DOHH2 (cell line): Measurements from ENCODE around the gene SLIRP.
A peak's percentile ranks its signal among the peaks of the same experiment; 100 is the strongest.

Experiments
- H3F3A ChIP-seq: fragments of 200-600 bp; sonication (generic), shearing (Covaris generic); 2 replicates; pipeline ENCODE4 v1.6.0; 2016; ENCODE audit warnings: antibody characterized with exemption, mild to moderate bottlenecking; ENCODE audit not compliant: control insufficient read depth, insufficient read depth
- H3K27ac ChIP-seq: fragments of 200-600 bp; sonication (generic); 2 replicates; pipeline ENCODE4 v1.5.1; 2014; ENCODE audit warnings: low read depth, mild to moderate bottlenecking, low read length, moderate library complexity
- H3K27me3 ChIP-seq: fragments of 200-600 bp; sonication (generic); 2 replicates; pipeline ENCODE4 v1.6.1; 2014; ENCODE audit warnings: mild to moderate bottlenecking, low read length, mixed read lengths; ENCODE audit not compliant: control insufficient read depth
- H3K36me3 ChIP-seq: fragments of 200-600 bp; sonication (generic); 2 replicates; pipeline ENCODE4 v1.6.1; 2014; ENCODE audit warnings: mild to moderate bottlenecking, low read length, moderate library complexity, mixed read lengths; ENCODE audit not compliant: control insufficient read depth
- H3K4me1 ChIP-seq: fragments of 200-600 bp; sonication (generic); 2 replicates; pipeline ENCODE4 v1.6.1; 2014; ENCODE audit warnings: mild to moderate bottlenecking, low read length, mixed read lengths; ENCODE audit not compliant: control insufficient read depth
- H3K4me2 ChIP-seq: fragments of 200-600 bp; sonication (generic); 2 replicates; pipeline ENCODE4 v1.6.0; 2014; ENCODE audit warnings: mild to moderate bottlenecking, low read length, moderate library complexity
- H3K4me3 ChIP-seq: fragments of 200-600 bp; sonication (generic); 2 replicates; pipeline ENCODE4 v1.5.1; 2014; ENCODE audit warnings: mild to moderate bottlenecking, low read length, mixed read lengths
- H3K79me2 ChIP-seq: fragments of 200-600 bp; sonication (generic); 2 replicates; pipeline ENCODE4 v1.6.1; 2014; ENCODE audit warnings: mild to moderate bottlenecking, low read length, mixed read lengths; ENCODE audit not compliant: control insufficient read depth
- H3K9me2 ChIP-seq: fragments of 200-600 bp; sonication (generic); replicated peaks from 2 replicates; pipeline ENCODE4 v1.6.1; 2014; ENCODE audit warnings: mild to moderate bottlenecking, low read length, mixed read lengths; ENCODE audit not compliant: control insufficient read depth
- H3K9me3 ChIP-seq: fragments of 200-600 bp; sonication (generic); 2 replicates; pipeline ENCODE4 v1.6.1; 2014; ENCODE audit warnings: antibody characterized with exemption, low read length, mixed read lengths; ENCODE audit not compliant: control insufficient read depth, insufficient read depth
- H4K20me1 ChIP-seq: fragments of 200-600 bp; sonication (generic); 2 replicates; pipeline ENCODE4 v1.6.0; 2014; ENCODE audit warnings: low read depth, mild to moderate bottlenecking, antibody characterized with exemption, low read length, moderate library complexity; ENCODE audit not compliant: control insufficient read depth, insufficient read depth
- CTCF ChIP-seq: fragments of 200-600 bp; sonication (generic); IDR thresholded peaks from one replicate; pipeline ENCODE4 v1.5.1; 2014; ENCODE audit warnings: antibody characterized with exemption, mild to moderate bottlenecking, low read depth, low read length; ENCODE audit not compliant: poor library complexity, severe bottlenecking
- EZH2phosphoT487 ChIP-seq: fragments of 200-600 bp; sonication (generic); IDR thresholded peaks from 2 replicates; pipeline ENCODE4 v1.6.1; 2017; ENCODE audit warnings: borderline replicate concordance, mild to moderate bottlenecking, antibody characterized with exemption, low read length, moderate library complexity, mixed read lengths

The SLIRP gene

GRCh38 chr14:77710364-77710763 is 2.5 kb downstream of the SLIRP start:
- peaks cover 94% of the 10 kb centered on the region for H3K79me2 ChIP-seq
- peak overlapping the region; percentile 62 for H3K4me2 ChIP-seq
- no peak overlapping the region for H3K27ac ChIP-seq
- peaks cover 22% of the 10 kb centered on the region; the same call in 1 of the 2 replicates for H4K20me1 ChIP-seq
- TF ChIP-seq CTCF (no peak), EZH2phosphoT487 (no peak)
- H3F3A ChIP-seq: peaks cover 7% of the 10 kb centered on the region; the same call in 1 of the 2 replicates
- no peaks in the 10 kb centered on the region for H3K27me3 ChIP-seq
- peak overlapping the region; percentile 97 for H3K4me3 ChIP-seq
- no peaks in the 10 kb centered on the region for H3K9me3 ChIP-seq
- H3K4me1 ChIP-seq: peaks cover 30% of the 10 kb centered on the region
- H3K36me3 ChIP-seq: peaks cover 74% of the 10 kb centered on the region
- no peaks in the 10 kb centered on the region for H3K9me2 ChIP-seq

- Histone ChIP-seq H3K27ac (no peak overlapping the region), H3K36me3 (peaks cover 87% of the 10 kb centered on the region)
Observed at GRCh38 chr14:77714926-77715325, 7.0 kb downstream of the SLIRP start.

GRCh38 chr14:77717608-77718305 is 9.9 kb downstream of the SLIRP start:
- Histone ChIP-seq H4K20me1 (no peaks in the 10 kb centered on the region), H3K36me3 (peaks cover 89% of the 10 kb centered on the region), H3K27me3 (no peaks in the 10 kb centered on the region), H3K79me2 (peaks cover 25% of the 10 kb centered on the region), H3K9me3 (no peaks in the 10 kb centered on the region), H3K4me3 (no peak overlapping the region), H3K9me2 (no peaks in the 10 kb centered on the region), H3K27ac (no peak overlapping the region), H3K4me2 (no peak overlapping the region), H3K4me1 (no peaks in the 10 kb centered on the region), H3F3A (peaks cover 48% of the 10 kb centered on the region)
- TF ChIP-seq EZH2phosphoT487: no peak
- TF ChIP-seq CTCF: no peak

More at GRCh38 chr14:77714926-77715325, 7.0 kb downstream of the SLIRP start:
- peaks cover 8% of the 10 kb centered on the region for H3K4me1 ChIP-seq
- H3F3A ChIP-seq: peaks cover 30% of the 10 kb centered on the region
- TF ChIP-seq CTCF (no peak), EZH2phosphoT487 (no peak)
- no peaks in the 10 kb centered on the region for H3K27me3 ChIP-seq
- no peak overlapping the region for H3K4me3 ChIP-seq
- peaks cover 50% of the 10 kb centered on the region for H3K79me2 ChIP-seq
- H3K9me2 ChIP-seq: no peaks in the 10 kb centered on the region
- no peaks in the 10 kb centered on the region for H4K20me1 ChIP-seq
- no peaks in the 10 kb centered on the region for H3K9me3 ChIP-seq
- H3K4me2 ChIP-seq: no peak overlapping the region
